Activated naive CD8-positive, alpha-beta T cell treated with anti-CD3 and anti-CD28 coated beads for 36 hours (primary cell): ENCODE results near the gene ASPSCR1. TPM values are rescaled to one million over a fixed set of nuclear protein-coding genes. Genes with fewer than 3 reads are reported as not detected.
A peak's percentile ranks its signal among the peaks of the same experiment; 100 is the strongest.

Source experiments
- DNase-seq: peaks from one replicate; pipeline ENCODE4 v3.0.0; 2021
- H3K27ac Mint-ChIP-seq: one replicate; pipeline ENCODE4 v1.8.0; 2022; ENCODE audit warnings: mild to moderate bottlenecking, moderate library complexity, mixed read lengths
- H3K27me3 Mint-ChIP-seq: one replicate; pipeline ENCODE4 v1.8.0; 2022; ENCODE audit warnings: mild to moderate bottlenecking, mixed read lengths
- H3K36me3 Mint-ChIP-seq: one replicate; pipeline ENCODE4 v1.8.0; 2021; ENCODE audit warnings: mild to moderate bottlenecking, mixed read lengths
- H3K4me1 Mint-ChIP-seq: one replicate; pipeline ENCODE4 v1.8.0; 2021; ENCODE audit warnings: mixed read lengths
- H3K4me3 Mint-ChIP-seq: one replicate; pipeline ENCODE4 v1.8.0; 2022; ENCODE audit warnings: mild to moderate bottlenecking, moderate library complexity, mixed read lengths
- H3K9me3 Mint-ChIP-seq: one replicate; pipeline ENCODE4 v1.8.0; 2022; ENCODE audit warnings: mixed read lengths
- total RNA-seq, 2 experiments: library from RNA; stranded (reverse); gene quantifications; one replicate each; pipeline ENCODE4 v1.2.3, GENCODE V29; 2021

Gene ASPSCR1
- total RNA-seq, 2 experiments from 2014 or later = 21.7 to 22.5 TPM

DNA sequence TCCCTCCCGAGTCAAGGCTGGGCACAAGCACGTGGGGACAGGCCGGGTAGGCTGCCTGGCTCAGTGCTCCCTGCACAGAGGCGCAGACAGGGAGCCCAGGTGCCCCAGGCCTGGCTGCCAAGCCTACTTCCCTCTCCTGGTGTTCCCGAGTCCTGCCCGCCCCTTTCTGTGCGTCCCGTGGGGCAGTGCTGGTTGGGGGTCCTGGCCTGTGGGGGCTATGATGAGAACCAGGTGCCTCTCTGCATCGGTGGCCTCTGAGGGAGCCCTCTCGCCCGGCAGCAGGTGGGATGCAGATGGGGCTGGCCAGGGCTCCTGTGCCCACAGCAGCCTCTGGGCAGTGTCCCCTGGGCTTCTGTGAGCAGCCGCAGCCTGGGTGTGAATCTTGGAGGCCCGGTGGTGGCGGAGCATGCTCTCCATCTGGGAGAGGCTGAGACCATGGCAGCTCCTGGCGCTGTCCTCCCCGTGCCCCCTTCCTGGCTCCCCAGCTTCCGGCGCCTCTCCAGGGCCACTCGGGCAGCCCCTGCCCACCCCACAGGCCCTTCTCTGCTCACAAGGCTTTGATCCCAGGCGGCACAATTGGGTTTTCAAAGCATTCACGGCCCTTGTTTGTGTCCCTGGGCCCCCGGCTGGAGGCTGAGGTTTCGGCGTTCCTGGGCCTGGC is 38.0 kb downstream of the ASPSCR1 start:
- Mint-ChIP-seq H3K36me3 (no peaks in the 10 kb centered on the region), H3K27ac (no peak overlapping the region), H3K4me1 (peaks cover 1% of the 10 kb centered on the region), H3K27me3 (no peaks in the 10 kb centered on the region), H3K4me3 (no peak overlapping the region), H3K9me3 (no peaks in the 10 kb centered on the region)
- no peak for DNase-seq

- H3K36me3 Mint-ChIP-seq = no peaks in the 10 kb centered on the region
- peaks cover 1% of the 10 kb centered on the region for H3K4me1 Mint-ChIP-seq
- no peaks in the 10 kb centered on the region for H3K9me3 Mint-ChIP-seq
- H3K27me3 Mint-ChIP-seq = no peaks in the 10 kb centered on the region
- no peak overlapping the region for H3K4me3 Mint-ChIP-seq
- DNase-seq = no peak
- H3K27ac Mint-ChIP-seq = no peak overlapping the region
These were observed 38.8 kb downstream of the ASPSCR1 start for GRCh38 chr17:82016061-82016874.

DNA sequence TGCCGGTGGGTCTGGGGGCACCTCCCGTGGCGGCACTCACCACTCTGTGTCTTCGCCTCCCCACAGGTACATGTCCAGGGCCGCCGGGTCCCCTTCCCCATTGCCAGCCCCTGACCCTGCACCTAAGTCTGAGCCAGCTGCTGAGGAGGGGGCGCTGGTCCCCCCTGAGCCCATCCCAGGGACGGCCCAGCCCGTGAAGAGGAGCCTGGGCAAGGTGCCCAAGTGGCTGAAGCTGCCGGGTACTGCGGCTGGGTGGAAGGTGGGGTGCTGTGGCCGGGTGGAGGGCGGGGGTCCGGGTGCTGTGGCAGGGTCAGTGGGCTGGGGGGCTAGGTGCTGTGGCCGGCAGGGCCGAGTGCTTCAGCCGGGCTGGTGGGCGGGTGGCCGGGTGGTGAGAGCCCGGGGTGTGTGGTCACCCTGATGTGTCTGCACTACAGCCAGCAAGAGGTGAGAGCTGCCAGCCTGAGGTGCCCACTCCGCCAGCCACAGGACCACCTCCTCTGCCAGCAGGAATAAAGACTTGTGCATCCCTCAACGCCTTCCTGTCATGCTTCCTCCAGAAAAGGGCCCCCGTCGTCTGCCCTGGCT is 39.5 kb downstream of the ASPSCR1 start:
- Mint-ChIP-seq H3K27me3 (no peaks in the 10 kb centered on the region), H3K36me3 (no peaks in the 10 kb centered on the region), H3K9me3 (no peaks in the 10 kb centered on the region), H3K4me1 (peaks cover 5% of the 10 kb centered on the region), H3K27ac (no peak overlapping the region), H3K4me3 (no peak overlapping the region)
- no peak for DNase-seq

DNA sequence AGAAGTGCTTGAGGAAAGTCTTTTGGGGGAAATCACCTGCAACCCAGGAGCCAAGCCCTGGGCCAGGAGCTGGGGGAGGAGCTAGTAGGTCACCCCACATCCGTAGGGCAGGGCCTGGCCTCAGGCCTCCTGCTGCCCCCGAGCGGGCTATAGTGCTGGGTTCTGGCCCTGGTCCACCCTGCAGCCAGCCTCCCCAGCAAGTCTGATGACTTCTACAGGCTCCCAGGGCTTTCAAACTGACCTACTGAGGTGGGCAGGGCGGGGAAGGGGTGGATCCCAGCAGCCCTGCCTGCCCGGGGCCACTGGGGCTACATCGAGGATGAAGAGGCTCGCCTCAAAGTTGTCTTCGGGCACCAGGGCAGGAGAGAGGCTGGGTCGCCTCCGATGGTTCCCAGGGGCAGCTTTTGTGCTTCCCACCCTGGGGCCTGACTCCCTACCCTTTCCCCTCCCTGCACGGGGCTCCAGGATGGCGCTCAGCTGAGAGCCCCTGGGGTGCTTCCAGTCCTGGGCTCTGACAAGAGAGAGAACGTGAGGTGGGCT is 40.3 kb downstream of the ASPSCR1 start:
- H3K36me3 Mint-ChIP-seq = no peaks in the 10 kb centered on the region
- H3K9me3 Mint-ChIP-seq = no peaks in the 10 kb centered on the region
- H3K27ac Mint-ChIP-seq = no peak overlapping the region
- no peak for DNase-seq
- H3K4me3 Mint-ChIP-seq = no peak overlapping the region
- no peaks in the 10 kb centered on the region for H3K27me3 Mint-ChIP-seq
- H3K4me1 Mint-ChIP-seq = peaks cover 5% of the 10 kb centered on the region

GRCh38 chr17:82018152-82018988 is 40.9 kb downstream of the ASPSCR1 start:
- Mint-ChIP-seq H3K36me3 (no peaks in the 10 kb centered on the region), H3K27me3 (no peaks in the 10 kb centered on the region), H3K4me1 (peaks cover 5% of the 10 kb centered on the region), H3K4me3 (no peak overlapping the region), H3K9me3 (no peaks in the 10 kb centered on the region), H3K27ac (no peak overlapping the region)
- no peak for DNase-seq

DNA sequence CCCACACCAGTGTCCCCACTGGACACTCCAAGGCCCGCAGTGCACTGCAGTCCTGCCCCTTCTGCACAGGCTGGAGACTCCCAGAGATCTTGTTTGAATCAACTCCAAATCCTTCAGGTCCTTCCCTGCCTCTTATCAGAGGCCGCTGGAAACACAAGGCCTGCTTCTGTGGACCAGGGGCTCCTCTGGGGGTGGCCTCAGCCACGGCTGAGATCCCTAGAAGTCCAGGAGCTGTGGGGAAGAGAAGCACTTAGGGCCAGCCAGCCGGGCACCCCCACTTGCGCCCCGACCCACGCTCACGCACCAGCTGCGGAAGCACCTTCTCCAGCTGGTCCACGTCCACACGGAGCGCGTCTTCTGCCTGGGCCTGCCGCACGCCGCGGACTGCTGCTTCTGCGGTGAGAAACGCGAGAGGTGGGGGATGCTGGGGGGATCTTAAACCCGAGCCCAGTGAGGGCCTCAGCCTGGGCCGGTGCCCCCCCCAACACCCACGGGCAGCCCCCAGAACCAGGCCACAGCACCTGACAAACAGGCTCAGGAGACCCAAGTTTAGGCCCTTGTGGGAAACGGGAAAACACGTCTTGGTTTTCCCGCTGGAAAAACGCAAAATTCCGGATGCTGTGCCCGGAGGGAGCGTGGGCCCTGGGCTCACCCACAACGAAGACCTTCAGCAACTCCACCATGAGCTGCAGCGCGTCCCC is 41.7 kb downstream of the ASPSCR1 start:
- Mint-ChIP-seq H3K4me1 (peaks cover 10% of the 10 kb centered on the region), H3K27me3 (no peaks in the 10 kb centered on the region), H3K4me3 (no peak overlapping the region), H3K27ac (no peak overlapping the region), H3K9me3 (no peaks in the 10 kb centered on the region), H3K36me3 (no peaks in the 10 kb centered on the region)
- DNase-seq = no peak

DNA sequence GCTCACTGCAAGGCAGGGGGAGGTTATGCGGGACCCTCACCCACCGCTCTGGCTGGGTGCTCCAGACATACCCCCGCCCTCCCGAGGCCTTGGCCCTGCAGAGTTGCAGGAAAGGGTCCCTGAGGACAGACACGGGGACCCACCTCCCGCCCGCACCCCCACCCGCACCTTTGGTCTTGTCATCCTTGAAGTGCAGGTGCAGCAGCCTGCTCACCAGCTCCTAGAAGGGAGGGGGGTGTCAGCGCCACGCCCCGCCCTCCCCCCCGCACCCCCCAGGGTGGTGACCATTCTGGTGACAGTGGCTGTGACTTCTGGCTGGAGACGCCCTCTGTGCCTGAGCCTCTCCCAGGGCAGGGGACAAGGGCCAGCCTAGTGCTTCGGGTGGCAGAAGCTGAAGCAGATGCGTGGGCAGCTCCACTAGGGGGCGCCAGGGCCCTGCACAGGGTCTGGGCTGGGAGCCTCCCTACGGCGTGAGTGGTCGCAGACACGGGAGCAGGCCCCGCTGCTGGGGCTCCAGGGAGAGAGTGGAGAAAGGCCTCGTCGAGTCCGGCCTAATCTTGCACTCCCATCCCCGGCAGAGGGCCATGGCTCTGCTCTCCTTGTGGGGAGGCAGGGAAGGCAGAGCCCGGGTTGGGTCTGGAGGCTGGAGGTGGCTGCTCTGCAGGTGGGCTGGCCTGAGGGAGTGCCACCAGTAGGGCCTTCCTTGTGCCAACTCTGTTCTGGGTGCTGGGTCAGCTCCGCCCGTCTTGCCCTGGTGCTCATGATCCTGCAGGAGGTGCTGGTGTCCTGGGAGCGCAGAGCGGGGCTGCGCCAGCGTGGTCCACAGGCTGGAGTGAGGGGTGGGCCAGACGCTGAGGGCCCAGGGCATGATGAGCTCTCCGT is 42.5 kb downstream of the ASPSCR1 start:
- Mint-ChIP-seq H3K27ac (no peak overlapping the region), H3K4me3 (no peak overlapping the region), H3K9me3 (no peaks in the 10 kb centered on the region), H3K27me3 (no peaks in the 10 kb centered on the region), H3K36me3 (no peaks in the 10 kb centered on the region), H3K4me1 (peaks cover 11% of the 10 kb centered on the region)
- DNase-seq = peak; percentile 78

DNA sequence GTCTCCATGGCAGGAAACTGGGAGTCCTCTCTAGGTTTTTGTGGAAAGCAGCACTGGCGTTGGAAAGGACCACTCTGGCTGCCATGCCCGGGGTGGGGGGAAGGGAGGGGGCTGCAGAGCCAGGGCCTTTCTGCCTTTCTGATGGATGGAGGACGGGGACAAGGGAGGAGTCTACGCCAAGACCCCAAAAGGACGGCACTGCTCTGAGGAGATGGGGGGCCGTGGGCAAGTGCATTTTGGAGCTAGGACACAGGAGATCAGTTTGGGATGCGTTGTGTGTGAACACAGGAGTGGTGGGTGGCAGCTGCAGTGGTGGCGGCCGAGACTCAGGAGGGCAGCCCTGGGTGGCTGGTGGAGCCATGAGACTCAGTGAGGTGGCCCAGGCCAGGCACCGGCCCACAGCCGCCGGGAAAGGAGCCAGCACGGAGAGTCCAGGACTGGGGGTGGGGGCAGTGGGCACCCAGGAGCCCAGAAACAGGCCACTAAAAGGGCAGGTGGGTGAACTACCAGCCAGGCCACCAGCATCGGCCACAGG is 43.2 kb downstream of the ASPSCR1 start:
- DNase-seq = no peak
- H3K4me1 Mint-ChIP-seq = peaks cover 11% of the 10 kb centered on the region
- H3K9me3 Mint-ChIP-seq = no peaks in the 10 kb centered on the region
- peak overlapping the region; percentile 22 for H3K4me3 Mint-ChIP-seq
- H3K36me3 Mint-ChIP-seq = peaks cover 1% of the 10 kb centered on the region
- no peaks in the 10 kb centered on the region for H3K27me3 Mint-ChIP-seq
- no peak overlapping the region for H3K27ac Mint-ChIP-seq

DNA sequence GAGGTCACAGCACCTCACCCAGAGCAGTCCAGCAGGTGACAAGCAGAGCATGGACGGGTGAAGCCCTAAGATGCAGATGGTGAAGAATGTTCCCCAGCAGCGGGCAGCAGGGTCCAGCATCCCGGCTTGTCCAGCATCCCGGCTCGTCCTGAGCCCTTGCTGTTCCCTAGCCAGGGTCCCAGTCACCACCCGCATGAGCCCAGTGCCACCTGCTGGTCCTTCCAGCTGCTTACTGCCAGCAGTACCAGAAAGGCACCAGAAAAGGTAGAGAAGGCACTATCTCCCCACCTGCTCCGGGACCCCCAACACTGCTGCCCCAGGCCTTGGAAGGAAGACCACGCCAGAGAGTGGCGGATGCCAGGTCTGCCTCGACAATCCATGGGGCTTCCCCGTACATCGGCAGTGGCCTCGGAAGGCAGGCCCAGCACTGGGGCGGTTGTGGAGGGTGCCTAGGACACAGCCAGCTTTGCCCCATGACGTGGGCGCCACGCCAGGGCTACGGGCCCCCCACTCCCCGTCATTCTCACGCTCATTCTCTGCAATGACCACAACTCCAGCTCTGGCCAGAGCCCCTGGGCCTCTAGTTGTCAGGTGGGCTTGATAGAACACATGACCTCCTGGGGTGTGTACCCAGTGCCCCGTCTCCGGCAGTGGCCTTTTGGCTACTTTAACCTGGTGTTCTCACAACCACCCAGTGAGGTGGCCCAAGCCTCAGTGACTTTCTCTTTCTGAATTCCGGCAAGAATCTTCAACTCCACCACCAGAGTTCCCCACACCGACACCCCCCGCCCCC is 43.9 kb downstream of the ASPSCR1 start:
- H3K27ac Mint-ChIP-seq = peak overlapping the region; percentile 81
- DNase-seq = peak; percentile 57
- no peaks in the 10 kb centered on the region for H3K27me3 Mint-ChIP-seq
- peaks cover 1% of the 10 kb centered on the region for H3K36me3 Mint-ChIP-seq
- H3K4me3 Mint-ChIP-seq = peak overlapping the region; percentile 89
- peaks cover 11% of the 10 kb centered on the region for H3K4me1 Mint-ChIP-seq
- no peaks in the 10 kb centered on the region for H3K9me3 Mint-ChIP-seq

GRCh38 chr17:82021900-82022309 is 44.5 kb downstream of the ASPSCR1 start:
- Mint-ChIP-seq H3K4me3 (peak overlapping the region; percentile 89), H3K36me3 (peaks cover 1% of the 10 kb centered on the region), H3K27ac (peak overlapping the region; percentile 81), H3K4me1 (peaks cover 11% of the 10 kb centered on the region), H3K27me3 (no peaks in the 10 kb centered on the region), H3K9me3 (no peaks in the 10 kb centered on the region)
- DNase-seq = no peak

DNA sequence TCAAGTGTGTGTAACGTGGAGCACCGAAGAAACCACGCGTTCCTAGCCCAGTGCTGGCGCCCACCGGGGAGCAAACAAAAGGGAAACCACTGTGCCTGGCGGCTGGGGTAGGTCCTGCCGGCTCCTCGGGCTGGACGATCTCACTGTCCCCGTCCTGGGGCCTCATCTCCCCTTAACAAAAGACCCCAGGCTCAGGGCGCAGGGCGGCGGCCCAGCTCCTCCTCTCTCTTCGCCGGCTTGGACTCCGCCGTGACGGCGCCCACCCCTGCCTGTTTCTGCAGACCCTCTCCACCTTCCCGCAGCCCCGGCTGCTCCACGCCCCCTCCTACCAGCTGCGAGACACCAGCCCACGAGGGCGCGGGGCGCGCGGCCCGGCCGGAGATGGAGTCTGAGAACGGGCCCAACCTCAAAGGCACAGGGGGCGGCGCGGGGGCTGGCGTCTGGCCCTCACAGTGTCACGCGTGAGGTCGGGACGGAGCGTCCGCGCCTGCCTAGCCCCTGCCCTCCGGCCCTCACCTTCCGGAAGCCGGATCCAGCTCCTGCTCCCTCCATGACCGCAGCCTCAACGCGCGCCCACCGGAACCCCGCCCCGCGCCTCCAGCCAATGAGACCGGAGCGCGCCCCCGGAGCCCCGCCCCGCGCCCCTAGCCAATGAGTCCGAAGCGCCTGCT is 45.0 kb downstream of the ASPSCR1 start, which contains the start of gene CENPX:
Gene CENPX, minus strand, starts transcription at position 569 of the 671 bp plus-strand sequence. Its CDS starts 17 bp downstream, at position 552.
- Mint-ChIP-seq H3K27ac (peak within 1 kb of the TSS; percentile 81), H3K4me3 (peak within 1 kb of the TSS; percentile 89), H3K9me3 (no peaks in the 10 kb centered on the region), H3K27me3 (no peaks in the 10 kb centered on the region), H3K4me1 (peaks cover 11% of the 10 kb centered on the region), H3K36me3 (peaks cover 1% of the 10 kb centered on the region)
- DNase-seq = peak; percentile 27

DNA sequence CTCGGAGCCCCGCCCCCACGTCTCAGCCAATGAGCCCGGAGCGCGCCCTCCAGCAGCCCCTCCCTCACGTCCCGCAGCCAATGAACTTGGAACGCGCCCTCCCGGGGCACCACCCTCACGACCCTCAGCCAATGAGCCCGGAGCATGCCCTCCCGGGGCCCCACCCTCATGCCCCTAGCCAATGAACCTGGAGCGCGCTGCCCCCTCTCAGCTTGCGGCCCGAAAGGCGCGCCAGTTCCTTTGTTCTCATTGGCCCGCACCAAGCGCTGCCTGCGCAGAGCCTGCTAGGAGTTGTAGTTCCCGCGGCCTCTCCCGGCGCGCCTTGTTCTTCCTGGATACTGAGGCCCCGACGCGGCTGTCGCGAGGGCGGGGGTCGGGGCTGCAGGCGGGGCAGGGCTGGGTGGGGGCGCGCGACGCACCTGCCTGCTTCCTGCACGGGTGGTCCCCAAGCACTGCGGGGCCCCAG is 45.6 kb downstream of the ASPSCR1 start, which contains the start of gene LRRC45:
Gene LRRC45, plus strand, starts transcription at position 325 of the 466 bp plus-strand sequence. CDS start 339 bp downstream, outside the sequence.
- Mint-ChIP-seq H3K4me1 (peaks cover 11% of the 10 kb centered on the region), H3K36me3 (peaks cover 1% of the 10 kb centered on the region), H3K27me3 (no peaks in the 10 kb centered on the region), H3K9me3 (no peaks in the 10 kb centered on the region), H3K27ac (peak within 1 kb of the TSS; percentile 81), H3K4me3 (peak within 1 kb of the TSS; percentile 89)
- peak; percentile 100 for DNase-seq
